HepG2 (cell line): ENCODE measurements around the gene EPDR1. TPM values are rescaled to one million over a fixed set of nuclear protein-coding genes. Genes with fewer than 3 reads are reported as not detected.

Source experiments
- CC2D1A ChIP-seq: sonication (generic); formaldehyde crosslinking; IDR thresholded peaks from 2 replicates; pipeline ENCODE4 v1.8.1; 2023; ENCODE audit warnings: mild to moderate bottlenecking, missing genetic modification reagents
- FOXA3 ChIP-seq: IDR thresholded peaks from 2 replicates; pipeline ENCODE4 v1.6.1; 2016; ENCODE audit warnings: missing genetic modification reagents, missing compliant biosample characterization
- KDM3A ChIP-seq: IDR thresholded peaks from 2 replicates; pipeline ENCODE4 v1.6.1; 2018; ENCODE audit warnings: low read depth, missing compliant biosample characterization
- MIER3 ChIP-seq: IDR thresholded peaks from 2 replicates; pipeline ENCODE4 v1.6.1; 2016; ENCODE audit warnings: missing compliant biosample characterization, borderline replicate concordance
- RORA ChIP-seq: sonication (generic); formaldehyde crosslinking; IDR thresholded peaks from 2 replicates; pipeline ENCODE4 v1.5.0; 2020; ENCODE audit warnings: mild to moderate bottlenecking, missing genetic modification reagents, moderate library complexity
- SP2 ChIP-seq: sonication (generic); formaldehyde crosslinking; IDR thresholded peaks from 2 replicates; pipeline ENCODE4 v1.5.1; 2020; ENCODE audit warnings: mild to moderate bottlenecking, missing genetic modification reagents
- STAG1 ChIP-seq: sonication (generic); formaldehyde crosslinking; IDR thresholded peaks from 2 replicates; pipeline ENCODE4 v1.4.0; 2020; ENCODE audit warnings: missing genetic modification reagents
- TBP ChIP-seq: sonication (generic); formaldehyde crosslinking; IDR thresholded peaks from 2 replicates; pipeline ENCODE4 v1.5.0; 2020; ENCODE audit warnings: missing genetic modification reagents
- TBX3 ChIP-seq: fragments of 450-650 bp; IDR thresholded peaks from 2 replicates; pipeline ENCODE4 v1.6.1; 2017; ENCODE audit warnings: antibody characterized with exemption, mild to moderate bottlenecking, inconsistent platforms, borderline replicate concordance
- ZBTB38 ChIP-seq: sonication (generic); formaldehyde crosslinking; IDR thresholded peaks from 2 replicates; pipeline ENCODE4 v1.5.1; 2020; ENCODE audit warnings: mild to moderate bottlenecking, missing genetic modification reagents
- ZFP36L2 ChIP-seq: sonication (generic); formaldehyde crosslinking; IDR thresholded peaks from 2 replicates; pipeline ENCODE4 v1.4.0; 2020; ENCODE audit warnings: missing genetic modification reagents
- ZNF232 ChIP-seq: sonication (generic); formaldehyde crosslinking; IDR thresholded peaks from 2 replicates; pipeline ENCODE4 v1.4.0; 2020; ENCODE audit warnings: missing genetic modification reagents, borderline replicate concordance
- ZNF260 ChIP-seq: sonication (generic); formaldehyde crosslinking; IDR thresholded peaks from 2 replicates; pipeline ENCODE4 v1.4.0; 2020; ENCODE audit warnings: missing genetic modification reagents, low read depth, mild to moderate bottlenecking, borderline replicate concordance
- polyA plus RNA-seq, 8 experiments: library from polyadenylated mRNA; depleted of rRNA in 3 of 8; stranded (reverse) in 7 of 8; unstranded in 1 of 8; fragments of >200 nt; fragmentation: Illumina TruSeq in 4 of 8; extraction: Trizol in 4 of 8; gene quantifications; 2 replicates each; pipeline versions ENCODE4 v1.2.1 to v1.2.3, GENCODE V29; 2011 to 2016; ENCODE audit warnings: low read depth in 4 of 8, missing spikeins in 1 of 8, mixed read lengths in 1 of 8; ENCODE audit not compliant: insufficient read depth in 1 of 8
- total RNA-seq, 5 experiments: library from RNA; depleted of rRNA; stranded (reverse); fragments of >200 nt; fragmentation: Illumina TruSeq; extraction: Trizol; gene quantifications; 2 replicates each; pipeline ENCODE4 v1.2.3, GENCODE V29; 2016; ENCODE audit warnings: low read depth in 1 of 5
- TF ChIP-seq, protein P1 (sequence below): sonication (generic); formaldehyde crosslinking; IDR thresholded peaks from 2 replicates; pipeline ENCODE4 v1.4.0; 2020; ENCODE audit warnings: missing genetic modification reagents, borderline replicate concordance
- TF ChIP-seq, protein P2 (sequence below): sonication (generic); formaldehyde crosslinking; IDR thresholded peaks from 2 replicates; pipeline ENCODE4 v1.4.0; 2020; ENCODE audit warnings: mild to moderate bottlenecking, missing genetic modification reagents
- TF ChIP-seq, protein P3 (sequence below): sonication (generic); formaldehyde crosslinking; conservative IDR thresholded peaks from 2 replicates; pipeline ENCODE4 v1.4.0; 2020; ENCODE audit warnings: mild to moderate bottlenecking, missing genetic modification reagents, moderate library complexity
- TF ChIP-seq, protein P4 (sequence below): sonication (generic); formaldehyde crosslinking; IDR thresholded peaks from 2 replicates; pipeline ENCODE4 v1.4.0; 2020; ENCODE audit warnings: missing genetic modification reagents

EPDR1 gene
- total and polyA plus RNA-seq, 2 of the 13 experiments (the other 11 are each of a cell fraction or from before 2014, with no cell fraction given), result 38.3 to 50.2 TPM

DNA sequence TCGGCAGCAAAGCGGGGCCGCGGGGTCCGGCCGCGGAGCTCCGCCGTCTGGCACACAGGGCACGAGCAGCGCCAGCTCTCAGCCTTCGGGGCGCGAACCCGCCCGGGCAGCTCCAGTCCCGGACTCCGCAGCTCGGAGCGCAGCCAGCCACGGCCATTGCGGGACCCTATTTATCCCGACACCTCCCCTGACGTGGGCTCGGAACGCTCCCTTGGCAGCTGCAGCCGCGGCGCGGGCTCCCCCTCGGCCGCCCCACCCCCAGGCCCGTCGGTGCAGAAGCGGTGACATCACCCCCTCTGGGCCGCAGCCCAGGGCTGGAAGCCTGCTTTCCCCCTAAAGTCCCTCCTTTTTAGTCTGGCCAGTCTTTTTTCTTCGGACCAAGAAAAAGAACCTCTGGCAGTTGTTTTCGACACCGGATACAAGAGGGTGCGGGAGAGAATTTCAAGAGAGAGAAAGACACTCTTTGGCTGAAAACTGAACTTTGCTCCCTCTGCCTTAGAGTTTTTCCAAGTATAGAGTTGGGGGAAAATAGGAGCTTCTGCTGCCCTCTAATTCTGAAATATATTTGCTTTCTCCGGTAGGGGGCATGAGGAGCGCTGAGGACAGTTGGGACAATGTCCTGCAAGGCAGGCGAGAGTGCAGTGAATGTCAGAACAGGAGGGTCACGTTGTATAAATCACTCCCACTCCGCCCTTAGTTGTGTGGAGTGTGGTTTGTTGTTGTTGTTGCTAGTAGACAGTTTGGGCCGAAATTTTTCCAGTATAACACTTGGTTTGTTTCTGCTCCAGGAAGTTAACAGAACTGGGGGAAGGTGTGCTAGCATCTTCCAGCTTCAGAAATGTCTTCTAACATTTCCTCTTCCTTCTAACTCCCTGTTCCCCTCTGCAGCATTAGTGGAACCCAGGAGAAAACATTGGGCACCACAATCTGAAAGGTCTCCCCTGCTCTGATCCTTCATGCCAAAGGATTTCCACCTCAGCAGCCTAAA is 3.5 kb upstream of the EPDR1 start, which contains the start of gene SFRP4 (continued):
- TF ChIP-seq, protein P1, sequence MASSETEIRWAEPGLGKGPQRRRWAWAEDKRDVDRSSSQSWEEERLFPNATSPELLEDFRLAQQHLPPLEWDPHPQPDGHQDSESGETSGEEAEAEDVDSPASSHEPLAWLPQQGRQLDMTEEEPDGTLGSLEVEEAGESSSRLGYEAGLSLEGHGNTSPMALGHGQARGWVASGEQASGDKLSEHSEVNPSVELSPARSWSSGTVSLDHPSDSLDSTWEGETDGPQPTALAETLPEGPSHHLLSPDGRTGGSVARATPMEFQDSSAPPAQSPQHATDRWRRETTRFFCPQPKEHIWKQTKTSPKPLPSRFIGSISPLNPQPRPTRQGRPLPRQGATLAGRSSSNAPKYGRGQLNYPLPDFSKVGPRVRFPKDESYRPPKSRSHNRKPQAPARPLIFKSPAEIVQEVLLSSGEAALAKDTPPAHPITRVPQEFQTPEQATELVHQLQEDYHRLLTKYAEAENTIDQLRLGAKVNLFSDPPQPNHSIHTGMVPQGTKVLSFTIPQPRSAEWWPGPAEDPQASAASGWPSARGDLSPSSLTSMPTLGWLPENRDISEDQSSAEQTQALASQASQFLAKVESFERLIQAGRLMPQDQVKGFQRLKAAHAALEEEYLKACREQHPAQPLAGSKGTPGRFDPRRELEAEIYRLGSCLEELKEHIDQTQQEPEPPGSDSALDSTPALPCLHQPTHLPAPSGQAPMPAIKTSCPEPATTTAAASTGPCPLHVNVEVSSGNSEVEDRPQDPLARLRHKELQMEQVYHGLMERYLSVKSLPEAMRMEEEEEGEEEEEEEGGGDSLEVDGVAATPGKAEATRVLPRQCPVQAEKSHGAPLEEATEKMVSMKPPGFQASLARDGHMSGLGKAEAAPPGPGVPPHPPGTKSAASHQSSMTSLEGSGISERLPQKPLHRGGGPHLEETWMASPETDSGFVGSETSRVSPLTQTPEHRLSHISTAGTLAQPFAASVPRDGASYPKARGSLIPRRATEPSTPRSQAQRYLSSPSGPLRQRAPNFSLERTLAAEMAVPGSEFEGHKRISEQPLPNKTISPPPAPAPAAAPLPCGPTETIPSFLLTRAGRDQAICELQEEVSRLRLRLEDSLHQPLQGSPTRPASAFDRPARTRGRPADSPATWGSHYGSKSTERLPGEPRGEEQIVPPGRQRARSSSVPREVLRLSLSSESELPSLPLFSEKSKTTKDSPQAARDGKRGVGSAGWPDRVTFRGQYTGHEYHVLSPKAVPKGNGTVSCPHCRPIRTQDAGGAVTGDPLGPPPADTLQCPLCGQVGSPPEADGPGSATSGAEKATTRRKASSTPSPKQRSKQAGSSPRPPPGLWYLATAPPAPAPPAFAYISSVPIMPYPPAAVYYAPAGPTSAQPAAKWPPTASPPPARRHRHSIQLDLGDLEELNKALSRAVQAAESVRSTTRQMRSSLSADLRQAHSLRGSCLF (CRISPR knock-in tag), result no peak
- TF ChIP-seq, protein P2, sequence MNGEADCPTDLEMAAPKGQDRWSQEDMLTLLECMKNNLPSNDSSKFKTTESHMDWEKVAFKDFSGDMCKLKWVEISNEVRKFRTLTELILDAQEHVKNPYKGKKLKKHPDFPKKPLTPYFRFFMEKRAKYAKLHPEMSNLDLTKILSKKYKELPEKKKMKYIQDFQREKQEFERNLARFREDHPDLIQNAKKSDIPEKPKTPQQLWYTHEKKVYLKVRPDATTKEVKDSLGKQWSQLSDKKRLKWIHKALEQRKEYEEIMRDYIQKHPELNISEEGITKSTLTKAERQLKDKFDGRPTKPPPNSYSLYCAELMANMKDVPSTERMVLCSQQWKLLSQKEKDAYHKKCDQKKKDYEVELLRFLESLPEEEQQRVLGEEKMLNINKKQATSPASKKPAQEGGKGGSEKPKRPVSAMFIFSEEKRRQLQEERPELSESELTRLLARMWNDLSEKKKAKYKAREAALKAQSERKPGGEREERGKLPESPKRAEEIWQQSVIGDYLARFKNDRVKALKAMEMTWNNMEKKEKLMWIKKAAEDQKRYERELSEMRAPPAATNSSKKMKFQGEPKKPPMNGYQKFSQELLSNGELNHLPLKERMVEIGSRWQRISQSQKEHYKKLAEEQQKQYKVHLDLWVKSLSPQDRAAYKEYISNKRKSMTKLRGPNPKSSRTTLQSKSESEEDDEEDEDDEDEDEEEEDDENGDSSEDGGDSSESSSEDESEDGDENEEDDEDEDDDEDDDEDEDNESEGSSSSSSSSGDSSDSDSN, result peak; percentile 80; the same call in 1 of the 2 replicates
- TF ChIP-seq SP2 (CRISPR knock-in tag) (no peak), ZNF232 (CRISPR knock-in tag) (0 out of 2 replicates have a peak, but pooled peaks have one; percentile 18), RORA (CRISPR knock-in tag) (no peak), TBX3 (no peak), KDM3A (CRISPR knock-in tag) (no peak), ZBTB38 (CRISPR knock-in tag) (no peak), TBP (CRISPR knock-in tag) (no peak), ZNF260 (CRISPR knock-in tag) (no peak), ZFP36L2 (CRISPR knock-in tag) (no peak), STAG1 (CRISPR knock-in tag) (peak; percentile 67), CC2D1A (no peak), FOXA3 (CRISPR knock-in tag) (no peak), MIER3 (CRISPR knock-in tag) (no peak)
- TF ChIP-seq, protein P3, sequence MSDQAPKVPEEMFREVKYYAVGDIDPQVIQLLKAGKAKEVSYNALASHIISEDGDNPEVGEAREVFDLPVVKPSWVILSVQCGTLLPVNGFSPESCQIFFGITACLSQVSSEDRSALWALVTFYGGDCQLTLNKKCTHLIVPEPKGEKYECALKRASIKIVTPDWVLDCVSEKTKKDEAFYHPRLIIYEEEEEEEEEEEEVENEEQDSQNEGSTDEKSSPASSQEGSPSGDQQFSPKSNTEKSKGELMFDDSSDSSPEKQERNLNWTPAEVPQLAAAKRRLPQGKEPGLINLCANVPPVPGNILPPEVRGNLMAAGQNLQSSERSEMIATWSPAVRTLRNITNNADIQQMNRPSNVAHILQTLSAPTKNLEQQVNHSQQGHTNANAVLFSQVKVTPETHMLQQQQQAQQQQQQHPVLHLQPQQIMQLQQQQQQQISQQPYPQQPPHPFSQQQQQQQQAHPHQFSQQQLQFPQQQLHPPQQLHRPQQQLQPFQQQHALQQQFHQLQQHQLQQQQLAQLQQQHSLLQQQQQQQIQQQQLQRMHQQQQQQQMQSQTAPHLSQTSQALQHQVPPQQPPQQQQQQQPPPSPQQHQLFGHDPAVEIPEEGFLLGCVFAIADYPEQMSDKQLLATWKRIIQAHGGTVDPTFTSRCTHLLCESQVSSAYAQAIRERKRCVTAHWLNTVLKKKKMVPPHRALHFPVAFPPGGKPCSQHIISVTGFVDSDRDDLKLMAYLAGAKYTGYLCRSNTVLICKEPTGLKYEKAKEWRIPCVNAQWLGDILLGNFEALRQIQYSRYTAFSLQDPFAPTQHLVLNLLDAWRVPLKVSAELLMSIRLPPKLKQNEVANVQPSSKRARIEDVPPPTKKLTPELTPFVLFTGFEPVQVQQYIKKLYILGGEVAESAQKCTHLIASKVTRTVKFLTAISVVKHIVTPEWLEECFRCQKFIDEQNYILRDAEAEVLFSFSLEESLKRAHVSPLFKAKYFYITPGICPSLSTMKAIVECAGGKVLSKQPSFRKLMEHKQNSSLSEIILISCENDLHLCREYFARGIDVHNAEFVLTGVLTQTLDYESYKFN (CRISPR knock-in tag), result peak; percentile 36
- TF ChIP-seq, protein P4, sequence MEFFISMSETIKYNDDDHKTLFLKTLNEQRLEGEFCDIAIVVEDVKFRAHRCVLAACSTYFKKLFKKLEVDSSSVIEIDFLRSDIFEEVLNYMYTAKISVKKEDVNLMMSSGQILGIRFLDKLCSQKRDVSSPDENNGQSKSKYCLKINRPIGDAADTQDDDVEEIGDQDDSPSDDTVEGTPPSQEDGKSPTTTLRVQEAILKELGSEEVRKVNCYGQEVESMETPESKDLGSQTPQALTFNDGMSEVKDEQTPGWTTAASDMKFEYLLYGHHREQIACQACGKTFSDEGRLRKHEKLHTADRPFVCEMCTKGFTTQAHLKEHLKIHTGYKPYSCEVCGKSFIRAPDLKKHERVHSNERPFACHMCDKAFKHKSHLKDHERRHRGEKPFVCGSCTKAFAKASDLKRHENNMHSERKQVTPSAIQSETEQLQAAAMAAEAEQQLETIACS, result no peak
